Endothelial cell of umbilical vein (primary cell): ENCODE data around the gene TRIML1. TPM values are rescaled to one million over a fixed set of nuclear protein-coding genes. Genes with fewer than 3 reads are reported as not detected.

Source experiments
- BruUV-seq: library from RNA; stranded (reverse); fragments of 400-500 nt; replicated peaks from 2 replicates; lab custom pipeline; 2021; lab: Mats Ljungman, UMichigan
- CTCF ChIA-PET: fragments of 300-600, 350-600 bp; sonication (Branson Sonifier 250); formaldehyde crosslinking; loops from one replicate; lab custom pipeline; 2021; ENCODE audit warnings: antibody characterized with exemption, inconsistent platforms; lab: Charles Lee
- POLR2A ChIA-PET: fragments of 300-600, 350-600 bp; sonication (Branson Sonifier 250); formaldehyde crosslinking; loops from one replicate; lab custom pipeline; 2021; ENCODE audit warnings: antibody characterized with exemption, inconsistent platforms; lab: Charles Lee
- DNase-seq: peaks from one replicate; pipeline ENCODE4 v3.0.0-alpha.2; 2011; ENCODE audit warnings: low read depth, low spot score
- FAIRE-seq: peaks from 2 replicates; lab custom pipeline; 2011; peaks lifted over from hg19 to GRCh38; lab: Jason Lieb, UNC
- H2AFZ ChIP-seq: 2 replicates; pipeline ENCODE4 v1.6.0; 2012; ENCODE audit warnings: low read depth, low read length, control low read depth, inconsistent platforms
- H3K27ac ChIP-seq: 2 replicates; pipeline ENCODE4 v1.5.1; 2011; ENCODE audit warnings: low read depth, mild to moderate bottlenecking, control low read depth, low read length, moderate library complexity; ENCODE audit not compliant: insufficient read depth
- H3K27me3 ChIP-seq, 2 experiments: 2 replicates each; pipeline versions ENCODE4 v1.6.0 to v1.6.1; 2011; ENCODE audit warnings: low read length in 2 of 2, mixed read lengths in 1 of 2; ENCODE audit not compliant: control insufficient read depth in 2 of 2, insufficient read depth in 2 of 2
- H3K36me3 ChIP-seq, 2 experiments: 2 replicates in 1 of 2; 3 replicates in 1 of 2; pipeline ENCODE4 v1.5.1; 2011; ENCODE audit warnings: low read length in 2 of 2, mild to moderate bottlenecking in 1 of 2, moderate library complexity in 1 of 2; ENCODE audit not compliant: control insufficient read depth in 2 of 2, insufficient read depth in 2 of 2; ENCODE audit errors: extremely low read depth in 1 of 2
- H3K4me1 ChIP-seq: 3 replicates; pipeline ENCODE4 v1.5.1; 2011; ENCODE audit warnings: mild to moderate bottlenecking, low read length; ENCODE audit not compliant: control insufficient read depth, insufficient read depth; ENCODE audit errors: extremely low read depth
- H3K4me2 ChIP-seq: 2 replicates; pipeline ENCODE4 v1.6.1; 2011; ENCODE audit warnings: low read length, control low read depth, mixed read lengths; ENCODE audit not compliant: insufficient read depth
- H3K4me3 ChIP-seq, 3 experiments: fragments of 200-600 bp in 1 of 3; sonication (generic), shearing (Covaris generic) in 1 of 3; replicated peaks in 1 of 3; 2 replicates each; pipeline ENCODE4 v1.5.1; 2011 to 2016; ENCODE audit warnings: control low read depth in 3 of 3, low read length in 3 of 3, mild to moderate bottlenecking in 2 of 3, inconsistent platforms in 1 of 3, low read depth in 1 of 3, moderate library complexity in 1 of 3; ENCODE audit not compliant: insufficient read depth in 1 of 3
- H3K79me2 ChIP-seq: 2 replicates; pipeline ENCODE4 v1.6.0; 2012; ENCODE audit warnings: low read length, inconsistent platforms; ENCODE audit not compliant: control insufficient read depth, insufficient read depth
- H3K9ac ChIP-seq: replicated peaks from 2 replicates; pipeline ENCODE3; 2011; ENCODE audit warnings: low read length, control low read depth; ENCODE audit not compliant: insufficient read depth; ENCODE audit errors: extremely low read depth
- H3K9me1 ChIP-seq: replicated peaks from 3 replicates; pipeline ENCODE4 v1.6.0; 2011; ENCODE audit warnings: mild to moderate bottlenecking, low read length; ENCODE audit not compliant: control insufficient read depth, insufficient read depth; ENCODE audit errors: extremely low read depth
- H3K9me3 ChIP-seq: replicated peaks from 2 replicates; pipeline ENCODE4 v1.5.1; 2012; ENCODE audit warnings: low read length, inconsistent platforms; ENCODE audit not compliant: control insufficient read depth, insufficient read depth
- H4K20me1 ChIP-seq: replicated peaks from 2 replicates; pipeline ENCODE3; 2011; ENCODE audit warnings: mild to moderate bottlenecking, low read length; ENCODE audit not compliant: control insufficient read depth, insufficient read depth; ENCODE audit errors: extremely low read depth
- CTCF ChIP-seq, 2 donors: IDR thresholded peaks; 1 replicate in 1 of 2; 2 replicates in 1 of 2; pipeline ENCODE4 v1.5.1; 2011; ENCODE audit warnings: low read length in 2 of 2, mild to moderate bottlenecking in 2 of 2, moderate library complexity in 2 of 2, control low read depth in 1 of 2, inconsistent platforms in 1 of 2, low read depth in 1 of 2; ENCODE audit not compliant: insufficient read depth in 1 of 2; ENCODE audit errors: extremely low read depth in 1 of 2
- EZH2 ChIP-seq: IDR thresholded peaks from 2 replicates; pipeline ENCODE4 v1.6.1; 2012; ENCODE audit warnings: borderline replicate concordance, low read depth, mild to moderate bottlenecking, moderate library complexity, low read length, inconsistent platforms; ENCODE audit not compliant: severe bottlenecking
- FOS ChIP-seq: IDR thresholded peaks from 2 replicates; pipeline ENCODE4 v1.6.1; 2011; ENCODE audit warnings: mild to moderate bottlenecking, low read length, moderate library complexity, borderline replicate concordance; ENCODE audit not compliant: insufficient read depth
- GATA2 ChIP-seq: IDR thresholded peaks from 2 replicates; pipeline ENCODE4 v1.7.0; 2011; ENCODE audit warnings: low read depth, mild to moderate bottlenecking, moderate library complexity, mixed read lengths, low read length; ENCODE audit not compliant: insufficient read length, insufficient read depth
- JUN ChIP-seq: IDR thresholded peaks from 2 replicates; pipeline ENCODE4 v1.6.1; 2011; ENCODE audit warnings: borderline replicate concordance, low read depth; ENCODE audit not compliant: insufficient read length, insufficient read depth
- MAX ChIP-seq: IDR thresholded peaks from 2 replicates; pipeline ENCODE4 v1.6.1; 2011; ENCODE audit not compliant: insufficient read depth, insufficient read length
- MYC ChIP-seq: IDR thresholded peaks from one replicate; pipeline ENCODE4 v1.6.1; 2011; ENCODE audit warnings: mild to moderate bottlenecking, low read depth, low read length
- POLR2A ChIP-seq: IDR thresholded peaks from 2 replicates; pipeline ENCODE4 v1.6.1; 2012; ENCODE audit warnings: low read depth, mild to moderate bottlenecking, control low read depth, low read length
- POLR2AphosphoS5 ChIP-seq: IDR thresholded peaks from 2 replicates; pipeline ENCODE4 v1.6.1; 2012; ENCODE audit warnings: low read depth, mild to moderate bottlenecking, control low read depth, low read length, moderate library complexity; ENCODE audit not compliant: insufficient read depth
- dilution Hi-C: fragments of 300-500 bp; cut with MboI; formaldehyde crosslinking; loops from one replicate; pipeline ENCODE4 v1.15.0; 2019; ENCODE audit warnings: low sequenced_read_pairs; ENCODE audit not compliant: extremely low pct_ligation_motif_present
- intact Hi-C: fragments of 100-400 bp; cut with micrococcal nuclease; formaldehyde crosslinking; loops from one replicate; pipeline ENCODE4 v1.10.0; 2022
- polyA plus RNA-seq, 4 experiments: library from polyadenylated mRNA; depleted of rRNA in 3 of 4; stranded (reverse) in 3 of 4; unstranded in 1 of 4; fragments of >200 nt; gene quantifications; 2 replicates each; pipeline versions ENCODE4 v1.2.1 to v1.2.3, GENCODE V29; 2011 to 2012; ENCODE audit warnings: missing spikeins in 1 of 4
- total RNA-seq: library from RNA; stranded (reverse); gene quantifications from 2 replicates; pipeline ENCODE4 v1.2.3, GENCODE V29; 2021

The TRIML1 gene
- total and polyA plus RNA-seq, 2 donors (not counting 3 experiments of a cell fraction or from before 2014, with no cell fraction given), result not detected

GRCh38 chr4:188168726-188169373, 29.6 kb downstream of the TRIML1 start:
- Histone ChIP-seq H3K4me3 (no peak overlapping the region), H3K4me2 (no peak overlapping the region), H3K36me3 (no peaks in the 10 kb centered on the region), H4K20me1 (no peaks in the 10 kb centered on the region), H3K79me2 (no peaks in the 10 kb centered on the region), H3K27me3 (no peaks in the 10 kb centered on the region), H3K9me1 (no peaks in the 10 kb centered on the region), H3K4me1 (no peaks in the 10 kb centered on the region), H3K9me3 (peaks cover 6% of the 10 kb centered on the region), H3K9ac (no peak overlapping the region), H3K27ac (no peak overlapping the region), H2AFZ (no peak overlapping the region)
- DNase-seq (no peak), FAIRE-seq (no peak)
- CTCF ChIA-PET, result interaction anchor here (1.2 kb wide), 1 partner anchor 9 kb away, joined by 4 read pairs; no protein-coding TSS in a partner anchor
- dilution Hi-C loops (no loop called here), intact Hi-C loops (no loop called here)
- POLR2A ChIA-PET, result no interaction called here
- TF ChIP-seq MYC (no peak), JUN (no peak), MAX (no peak), GATA2 (no peak), POLR2AphosphoS5 (no peak), POLR2A (no peak), EZH2 (no peak), CTCF (IDR thresholded peaks at IDR 0.05; ENCODE audit: extremely low read depth in 1 of 2, insufficient read depth in 1 of 2, low read depth in 1 of 2, low read length in 2 of 2) (no peak), FOS (no peak)
- BruUV-seq, result no TSS peak
